GM12878 (cell line): Measurements from ENCODE around the gene THTPA.

ENCODE experiments used
- MAX ChIP-seq: IDR thresholded peaks from 2 replicates; pipeline ENCODE4 v1.6.1; 2012; ENCODE audit warnings: low read depth, low read length, improper control_type of control experiment
- POLR2AphosphoS2 ChIP-seq: IDR thresholded peaks from 2 replicates; pipeline ENCODE4 v1.6.1; 2011; ENCODE audit warnings: low read depth, mild to moderate bottlenecking, low read length, improper control_type of control experiment, moderate library complexity
- RCOR1 ChIP-seq: conservative IDR thresholded peaks from 2 replicates; pipeline ENCODE4 v1.6.1; 2012; ENCODE audit warnings: low read depth, low read length, improper control_type of control experiment
- SIN3A ChIP-seq: IDR thresholded peaks from 2 replicates; pipeline ENCODE4 v1.6.1; 2012; ENCODE audit warnings: low read depth, low read length, improper control_type of control experiment
- STAT1 ChIP-seq: fragments of 450-650 bp; conservative IDR thresholded peaks from 2 replicates; pipeline ENCODE4 v1.6.1; 2014; ENCODE audit warnings: antibody characterized with exemption, mild to moderate bottlenecking
- TF ChIP-seq, protein P1 (sequence below): IDR thresholded peaks from 2 replicates; pipeline ENCODE4 v1.6.1; 2011; ENCODE audit warnings: low read depth, mild to moderate bottlenecking, low read length, moderate library complexity, borderline replicate concordance; ENCODE audit errors: extremely low read depth

DNA sequence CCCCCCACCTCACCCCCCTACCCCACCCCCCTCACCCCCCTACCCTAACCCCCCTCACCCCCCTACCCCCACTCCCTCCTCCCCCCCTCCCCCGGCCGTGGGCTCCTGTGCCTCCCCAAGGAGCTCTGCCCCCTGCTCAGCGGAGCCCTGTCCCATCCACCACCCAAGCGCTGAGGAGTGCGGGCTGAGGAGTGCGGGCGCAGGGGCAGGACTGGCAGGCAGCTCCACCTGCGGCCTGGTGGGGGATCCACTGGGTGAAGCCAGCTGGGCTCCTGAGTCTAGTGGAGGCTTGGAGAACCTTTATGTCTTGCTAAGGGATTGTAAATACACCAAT, 24.8 kb downstream of the THTPA start:
- TF ChIP-seq POLR2AphosphoS2 (no peak), SIN3A (no peak), RCOR1 (no peak), MAX (no peak), STAT1 (no peak)
- TF ChIP-seq, protein P1, sequence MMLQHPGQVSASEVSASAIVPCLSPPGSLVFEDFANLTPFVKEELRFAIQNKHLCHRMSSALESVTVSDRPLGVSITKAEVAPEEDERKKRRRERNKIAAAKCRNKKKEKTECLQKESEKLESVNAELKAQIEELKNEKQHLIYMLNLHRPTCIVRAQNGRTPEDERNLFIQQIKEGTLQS = no peak
